GM18519 (cell line): Measurements from ENCODE around the gene FBXL16.
"Not testable (repeated sequence)": the region's sequence is repeated elsewhere in the genome, so short reads cannot be mapped to it uniquely, and the experiment has no call there.

Experiments used
- ATAC-seq: cut with Tn5 transposase; IDR thresholded peaks from one replicate; pipeline ENCODE4 v1.9.1; 2021; ENCODE audit warnings: mild to moderate bottlenecking, moderate library complexity; ENCODE audit not compliant: unreplicated experiment, low FRiP score

Gene FBXL16

DNA sequence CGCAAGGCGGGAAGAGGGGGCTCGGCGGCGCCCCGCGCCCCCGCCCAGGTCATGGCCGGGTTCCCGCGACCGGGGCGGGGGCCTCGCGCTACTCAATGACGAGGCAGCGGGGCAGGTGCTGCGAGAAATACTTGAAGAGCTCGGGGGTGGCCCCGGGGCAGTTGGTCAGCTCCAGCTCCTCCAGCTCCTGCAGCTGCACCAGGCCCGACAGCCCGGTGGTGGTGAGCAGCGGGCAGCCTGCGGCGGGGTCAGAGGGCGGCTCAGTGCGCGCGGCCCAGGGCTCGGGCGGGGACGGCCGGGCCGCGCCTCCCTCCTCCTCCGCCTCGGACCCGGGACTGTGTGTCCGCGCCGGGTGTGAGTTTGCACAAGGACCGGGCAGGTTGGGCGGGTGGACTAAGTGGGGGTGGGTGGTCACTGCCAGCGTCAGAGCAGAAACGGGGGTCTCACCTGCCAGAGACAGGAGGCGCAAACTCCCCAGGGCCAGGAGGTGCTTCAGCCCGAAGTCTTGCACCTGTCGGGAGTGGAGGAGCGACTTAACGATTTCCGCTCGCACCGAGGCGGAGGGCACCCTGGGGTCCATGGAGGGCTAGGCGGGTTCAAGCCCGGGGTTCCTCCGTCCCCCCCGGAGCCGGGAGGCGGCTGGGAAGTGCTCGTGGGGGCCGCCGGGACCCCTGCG, 11.3 kb downstream of the FBXL16 start:
- no peak for ATAC-seq

DNA sequence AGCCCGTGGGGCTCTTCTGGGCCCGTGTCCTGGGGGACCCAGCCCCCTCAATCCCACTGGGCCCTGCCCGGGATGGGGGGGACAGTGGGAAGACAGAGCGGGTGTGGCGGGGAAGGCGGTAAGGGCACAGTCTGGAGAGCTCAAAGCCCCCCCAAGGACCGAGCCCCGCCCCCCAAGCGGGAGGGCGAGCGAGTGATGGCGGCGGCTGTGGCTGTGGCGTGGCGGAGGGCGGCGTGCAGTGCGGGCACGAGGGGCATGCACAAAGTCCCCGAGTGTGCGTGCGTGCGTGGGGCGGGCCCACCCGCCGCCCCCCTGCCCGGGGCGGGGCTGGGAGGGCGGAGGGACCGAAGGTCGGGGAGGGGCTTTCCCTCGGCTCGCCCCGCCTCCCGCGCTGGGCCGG, 11.8 kb downstream of the FBXL16 start:
- ATAC-seq = no peak

DNA sequence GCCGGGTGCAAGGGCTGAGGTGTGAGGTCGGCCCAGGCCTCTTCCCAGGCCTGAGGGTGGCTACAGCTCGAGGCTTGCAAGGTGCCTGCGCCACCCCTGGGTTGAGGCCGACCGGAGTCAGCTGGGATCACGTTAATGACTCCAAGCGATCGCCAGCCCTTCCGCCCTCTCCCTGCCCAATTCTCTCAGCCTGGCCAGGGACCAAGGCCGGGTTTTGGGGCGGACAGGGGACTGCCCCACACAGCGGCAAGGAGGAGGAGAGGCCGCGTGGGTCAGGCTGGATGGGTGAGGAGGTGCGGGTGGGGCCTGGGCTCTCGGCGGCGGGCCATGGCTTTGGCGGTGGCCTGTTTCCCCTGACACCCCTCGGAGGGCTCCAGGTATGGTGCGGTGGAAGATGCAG, 12.2 kb downstream of the FBXL16 start:
- ATAC-seq = no peak

DNA sequence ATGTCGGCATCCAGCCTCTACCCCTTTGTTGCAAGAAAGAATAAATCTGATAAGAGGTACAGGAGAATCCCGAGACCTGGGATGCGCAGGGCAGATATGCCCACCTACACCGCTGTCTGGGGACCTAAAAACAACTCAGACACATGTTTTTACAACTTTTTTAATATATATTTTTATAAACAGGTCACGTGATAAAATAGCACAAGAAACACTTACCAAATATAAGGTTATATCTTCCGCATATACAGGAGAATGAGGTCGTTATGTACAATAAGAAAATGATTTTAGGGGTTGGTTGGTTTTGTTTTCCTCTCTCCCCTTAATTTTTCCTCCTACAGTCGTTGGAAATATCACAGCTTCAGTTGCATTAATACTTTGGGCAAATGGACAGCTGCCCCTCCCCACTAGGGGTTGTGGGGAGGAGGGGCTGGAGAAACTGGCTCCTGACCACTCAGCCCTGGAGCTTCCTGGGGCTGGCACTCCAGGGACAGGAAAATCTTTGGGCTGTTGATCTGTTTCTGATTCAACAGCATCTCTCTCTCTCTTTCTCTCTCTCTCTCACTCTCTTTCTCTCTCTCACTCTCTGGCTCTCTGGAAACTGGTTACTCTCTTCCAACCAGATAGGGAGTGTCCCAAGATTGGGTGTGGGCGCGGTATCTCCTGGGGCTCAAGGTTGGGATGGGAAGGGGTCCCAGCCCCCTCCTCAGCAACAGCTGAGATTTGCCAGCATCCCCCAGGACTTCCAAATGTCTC, 13.1 kb downstream of the FBXL16 start:
- no peak for ATAC-seq

DNA sequence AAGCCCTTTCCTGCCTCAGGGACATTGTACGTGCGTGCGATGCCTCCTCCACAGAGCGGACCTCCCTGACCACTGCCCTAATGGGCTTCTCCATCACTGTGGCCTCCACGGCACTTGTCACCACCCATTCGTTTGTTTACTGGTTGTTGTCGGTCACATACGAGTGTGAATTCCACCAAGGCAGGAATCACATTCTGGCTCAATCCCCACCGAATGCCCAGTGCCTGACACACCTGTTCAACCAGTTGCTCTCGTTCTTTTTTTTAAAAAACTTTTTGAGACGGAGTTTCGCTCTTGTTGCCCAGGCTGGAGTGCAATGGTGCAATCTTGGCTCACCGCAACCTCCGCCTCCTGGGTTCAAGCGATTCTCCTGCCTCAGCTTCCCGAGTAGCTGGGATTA, 14.4 kb downstream of the FBXL16 start:
- ATAC-seq = not testable (repeated sequence)

DNA sequence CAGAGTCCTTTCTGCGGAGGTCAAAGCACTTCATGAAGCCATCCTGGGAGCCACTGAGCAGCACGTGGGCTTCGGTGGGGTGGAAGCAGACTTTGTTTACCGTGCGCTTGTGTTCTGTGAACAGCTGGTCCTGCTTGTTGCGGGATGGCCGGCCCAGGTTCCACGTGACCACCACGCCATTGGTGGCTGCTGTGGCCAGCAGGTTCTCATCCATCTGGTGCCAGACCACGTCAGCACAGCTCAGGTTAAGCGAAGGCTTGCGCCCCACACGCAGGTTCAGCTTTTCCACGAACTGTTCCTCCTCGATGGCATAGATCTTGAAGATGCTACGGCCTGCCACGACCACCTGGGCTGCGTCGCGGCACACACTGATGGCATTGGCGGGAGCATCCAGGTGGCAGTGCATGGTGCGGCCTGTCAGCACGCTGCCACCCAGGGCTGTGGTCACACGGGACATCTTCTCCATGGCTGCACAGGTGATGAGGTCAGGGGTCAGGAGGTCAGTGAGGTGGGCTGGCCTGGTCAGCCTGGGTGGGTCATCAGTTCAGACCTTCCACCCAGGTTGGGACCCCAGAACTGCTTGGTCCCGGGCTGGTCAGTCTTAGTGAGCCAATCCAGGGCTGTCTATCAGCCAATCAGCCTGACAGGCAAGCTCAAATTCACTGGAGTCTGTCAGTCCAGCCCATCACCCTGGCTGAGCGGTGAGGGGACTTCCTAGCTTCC, 16.3 kb downstream of the FBXL16 start:
- no peak for ATAC-seq

DNA sequence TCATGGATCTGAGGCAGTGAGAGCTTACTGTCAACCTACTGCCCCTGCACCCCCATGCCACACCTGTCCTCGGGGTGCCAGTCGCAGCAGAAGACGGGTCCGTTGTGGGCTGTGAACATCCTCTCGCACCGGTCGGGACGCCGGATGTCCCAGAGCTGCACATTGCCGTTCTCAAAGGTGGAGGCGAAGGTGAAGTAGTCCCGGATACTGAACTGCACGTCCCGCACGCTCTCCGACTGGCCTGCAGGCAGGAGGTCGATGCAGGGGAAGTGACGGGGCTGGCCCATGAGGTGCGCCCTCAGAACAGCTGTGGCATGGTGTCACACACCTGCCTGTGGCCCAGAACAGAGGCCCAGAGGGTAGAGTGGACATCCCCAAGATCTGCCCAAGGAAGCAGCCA, 18.1 kb downstream of the FBXL16 start:
- no peak for ATAC-seq

DNA sequence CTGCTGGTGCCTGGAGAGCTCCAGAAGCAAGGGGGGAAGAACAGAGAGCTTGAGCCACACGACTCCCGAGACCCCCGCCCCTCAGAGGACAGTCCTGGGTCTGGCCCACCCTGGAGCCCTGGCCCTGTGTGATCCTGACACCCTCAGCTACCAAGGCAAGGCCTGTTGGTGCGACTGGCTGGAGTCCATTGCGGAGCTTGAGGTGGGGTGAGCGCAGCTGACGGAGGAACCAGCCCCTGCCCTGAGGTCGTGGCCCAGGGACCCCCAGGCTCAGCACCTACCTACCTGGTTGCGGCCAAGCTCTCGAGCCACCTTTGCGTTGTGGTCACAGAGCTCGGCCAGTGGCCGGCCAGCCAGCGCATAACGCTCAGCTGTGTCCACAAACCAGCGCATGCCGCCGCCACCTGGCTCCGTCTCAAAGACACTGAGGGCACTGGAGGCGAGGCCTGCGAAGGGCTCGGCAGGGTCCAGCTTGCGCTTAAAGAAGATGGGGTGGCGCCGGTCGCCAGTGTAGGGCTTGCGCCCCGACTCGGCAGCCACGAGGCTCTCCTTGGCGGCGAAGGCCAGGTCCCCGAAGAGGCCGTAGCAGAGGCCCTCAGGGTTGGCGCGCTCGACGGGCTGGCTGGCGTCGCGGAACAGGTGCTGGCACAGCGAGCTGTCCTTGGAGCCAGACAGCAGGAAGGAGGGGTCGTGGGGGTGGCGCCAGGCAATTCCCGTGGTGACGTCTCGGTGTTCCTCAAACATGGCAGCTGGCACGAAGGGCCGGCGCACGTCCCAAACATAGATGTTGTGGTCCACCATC, 18.9 kb downstream of the FBXL16 start:
- ATAC-seq = no peak

DNA sequence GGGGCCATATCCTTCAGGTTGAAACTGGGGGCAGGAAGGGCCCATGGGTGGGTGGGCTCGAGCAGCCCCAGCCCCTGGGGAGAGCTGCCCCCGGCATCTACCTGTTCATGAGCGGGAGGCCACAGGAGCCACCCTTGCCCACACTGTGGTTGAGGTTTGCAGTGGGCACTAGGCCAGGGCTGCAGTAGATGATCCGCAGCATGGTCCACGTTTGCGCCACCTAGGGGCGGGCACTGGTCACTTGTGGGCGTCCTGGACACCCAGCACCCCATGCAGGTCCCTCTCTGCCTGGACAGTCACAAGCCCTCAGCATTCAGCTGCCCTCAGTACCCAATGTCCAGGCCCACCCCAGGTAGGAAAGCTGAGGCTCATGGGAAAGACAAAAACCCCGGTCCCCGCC, 19.6 kb downstream of the FBXL16 start:
- no peak for ATAC-seq

DNA sequence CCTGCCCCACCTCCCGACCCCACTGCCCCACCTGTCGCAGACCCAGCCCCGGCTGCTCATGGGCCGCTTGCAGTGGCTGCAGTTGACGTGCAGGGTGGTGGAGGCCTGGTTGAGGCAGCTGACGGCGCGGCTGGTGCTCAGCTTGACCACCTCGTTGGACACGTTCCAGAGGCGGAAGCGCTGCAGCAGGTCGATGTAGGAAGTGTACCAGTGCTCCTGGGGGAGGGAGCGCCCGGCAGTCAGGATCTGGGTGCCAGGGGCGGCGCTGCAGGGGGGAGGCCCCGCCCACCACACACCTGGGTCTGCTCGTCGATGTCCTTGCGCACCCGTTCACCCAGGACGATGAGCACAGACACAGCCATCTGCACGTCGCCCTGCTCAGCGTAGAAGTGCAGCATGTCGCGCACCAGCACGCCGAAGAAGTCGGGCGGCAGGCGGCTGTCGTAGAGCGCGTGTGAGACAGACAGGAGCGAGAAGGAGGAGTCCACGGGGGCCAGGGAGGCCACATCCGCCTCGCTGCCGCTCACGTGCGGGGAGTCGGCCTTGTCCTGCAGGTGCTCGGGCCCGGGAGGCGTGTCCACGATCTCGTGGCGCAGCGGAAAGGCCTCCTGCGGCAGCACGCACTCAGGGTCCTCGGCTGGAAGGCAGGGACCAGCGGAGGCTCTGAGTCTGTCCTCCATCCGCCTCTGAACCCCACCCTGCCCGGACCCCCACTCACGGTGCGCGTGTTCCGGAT, 20.5 kb downstream of the FBXL16 start:
- no peak for ATAC-seq

DNA sequence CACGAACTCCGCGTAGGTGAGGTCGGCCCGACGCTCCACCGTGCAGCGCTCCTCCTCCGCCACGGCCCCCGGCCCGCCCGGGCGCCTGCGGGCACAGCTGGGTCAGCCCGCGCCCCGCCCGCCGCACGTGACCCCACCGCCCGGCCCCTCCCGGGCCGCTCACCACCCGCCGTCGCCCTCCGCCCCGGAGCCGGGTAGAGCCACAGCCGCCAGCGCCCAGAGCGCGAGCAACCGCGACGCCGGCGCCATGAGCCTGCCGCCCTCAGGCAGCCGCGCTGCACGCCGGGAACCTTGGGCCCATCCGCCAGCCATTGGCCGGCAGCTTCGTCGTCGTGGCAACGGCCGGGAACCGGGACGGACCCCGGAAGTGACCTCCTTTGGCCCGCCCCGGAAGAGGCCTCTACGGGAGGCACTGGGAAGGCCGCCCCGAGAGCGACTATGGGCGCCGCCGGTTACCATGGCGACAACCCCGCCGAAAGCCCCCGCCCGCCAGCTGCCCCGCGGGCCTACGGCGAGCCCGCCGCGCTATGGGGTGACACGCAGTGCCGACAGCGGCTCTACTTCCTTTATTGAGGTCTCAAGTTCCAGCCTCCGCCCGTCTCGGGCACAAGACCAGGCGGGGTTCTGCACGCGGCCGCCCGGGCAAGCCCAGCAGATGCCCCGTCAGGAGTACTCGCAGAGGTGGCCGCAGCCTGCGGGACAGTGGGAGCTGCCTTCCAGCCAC, 21.4 kb downstream of the FBXL16 start, which contains the start of gene JMJD8:
TSS of gene JMJD8 (minus strand) at position 264 of the 724 bp plus-strand sequence. CDS start at position 249, 15 bp downstream.
- ATAC-seq = peak; percentile 55

DNA sequence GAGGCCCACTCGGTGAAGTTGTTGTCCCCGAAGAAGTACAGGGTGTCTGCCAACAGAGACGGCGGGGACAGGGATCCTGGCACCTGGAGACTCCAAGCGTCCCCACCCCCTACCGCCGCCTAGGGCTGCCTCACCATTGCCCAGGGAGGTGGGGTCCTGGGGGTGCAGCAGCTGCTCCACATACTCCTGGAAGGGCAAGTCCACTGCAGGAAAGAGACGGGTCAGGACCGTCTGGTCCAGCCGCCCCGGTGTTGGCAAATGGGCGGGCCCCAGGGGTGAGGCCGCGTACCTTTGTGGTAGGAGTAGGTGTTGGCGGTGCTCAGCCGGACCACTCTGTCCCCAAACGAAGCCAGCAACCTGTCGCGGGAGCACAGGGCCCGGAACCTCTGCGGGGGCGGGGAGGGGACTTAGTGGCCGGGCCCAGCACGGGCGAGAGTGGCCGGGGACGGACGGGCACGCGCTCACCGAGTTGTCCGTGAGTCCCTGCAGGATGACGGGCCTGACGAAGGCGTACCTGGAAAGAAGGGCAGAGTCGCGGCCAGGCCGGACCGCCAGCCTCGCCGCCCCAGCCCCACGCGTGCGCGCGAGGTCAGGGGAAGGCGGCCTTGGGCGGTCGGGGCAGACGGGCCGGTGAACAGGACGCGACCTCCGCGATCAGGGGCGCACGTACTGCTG, 22.1 kb downstream of the FBXL16 start:
- no peak for ATAC-seq

DNA sequence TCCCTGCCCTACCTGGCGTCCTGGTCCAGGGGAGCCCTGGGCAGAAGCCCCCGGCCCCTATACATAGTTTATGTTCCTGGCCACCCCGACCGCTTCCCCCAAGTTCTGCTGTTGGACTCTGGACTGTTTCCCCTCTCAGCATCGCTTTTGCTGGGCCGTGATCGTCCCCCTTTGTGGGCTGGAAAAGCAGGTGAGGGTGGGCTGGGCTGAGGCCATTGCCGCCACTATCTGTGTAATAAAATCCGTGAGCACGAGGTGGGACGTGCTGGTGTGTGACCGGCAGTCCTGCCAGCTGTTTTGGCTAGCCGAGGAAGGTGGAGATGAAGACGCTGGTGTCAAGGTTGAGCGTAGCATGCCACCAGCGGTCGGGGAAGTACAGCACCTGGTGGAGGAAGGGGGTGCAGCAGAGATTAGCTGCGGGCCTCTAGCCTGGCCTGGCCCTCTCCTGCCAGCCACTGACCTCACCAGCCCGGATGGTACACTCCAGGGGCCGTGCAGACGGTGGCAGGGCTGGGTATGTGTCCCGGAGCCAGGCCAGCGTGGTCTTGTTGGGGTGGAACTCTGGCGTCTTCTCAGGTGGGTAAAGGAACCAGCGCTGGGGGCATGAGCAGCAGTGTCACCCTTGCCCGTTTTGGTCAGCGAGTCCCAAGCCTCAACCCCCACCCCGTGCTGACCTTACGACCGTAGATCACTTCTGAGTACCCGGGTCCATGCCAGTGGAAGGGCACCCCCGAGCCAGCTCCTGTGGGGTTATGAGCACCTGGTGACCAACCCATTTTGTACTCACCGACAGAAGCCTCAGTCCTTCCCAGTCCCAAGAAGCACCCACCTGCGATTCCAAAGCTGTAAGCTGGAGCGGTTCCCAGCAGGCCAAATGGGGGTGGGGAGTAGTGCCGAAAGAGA, 22.9 kb downstream of the FBXL16 start:
- no peak for ATAC-seq

DNA sequence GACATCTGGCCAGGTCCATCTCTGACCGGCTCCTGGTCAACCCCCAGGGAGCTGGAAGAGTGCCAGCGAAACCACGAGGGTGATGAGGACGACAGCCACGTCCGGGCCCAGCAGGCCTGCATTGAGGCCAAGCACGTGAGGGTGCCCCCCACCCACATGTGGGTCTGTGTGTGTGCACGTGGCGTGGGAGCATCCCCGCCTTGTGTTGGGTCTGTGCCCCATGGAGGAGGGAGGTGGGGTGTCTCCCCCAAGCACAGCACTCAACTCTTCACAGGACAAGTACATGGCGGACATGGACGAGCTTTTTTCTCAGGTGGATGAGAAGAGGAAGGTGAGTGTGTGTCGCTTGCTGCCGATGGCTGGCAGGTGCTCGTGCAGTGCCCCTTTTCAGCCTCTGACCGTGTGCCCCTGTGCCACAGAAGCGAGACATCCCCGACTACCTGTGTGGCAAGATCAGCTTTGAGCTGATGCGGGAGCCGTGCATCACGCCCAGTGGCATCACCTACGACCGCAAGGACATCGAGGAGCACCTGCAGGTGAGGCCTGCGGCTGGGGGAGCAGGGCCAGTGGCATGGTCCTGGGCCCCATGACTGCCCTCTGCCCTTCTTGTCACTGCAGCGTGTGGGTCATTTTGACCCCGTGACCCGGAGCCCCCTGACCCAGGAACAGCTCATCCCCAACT, 23.7 kb downstream of the FBXL16 start:
- ATAC-seq = no peak

DNA sequence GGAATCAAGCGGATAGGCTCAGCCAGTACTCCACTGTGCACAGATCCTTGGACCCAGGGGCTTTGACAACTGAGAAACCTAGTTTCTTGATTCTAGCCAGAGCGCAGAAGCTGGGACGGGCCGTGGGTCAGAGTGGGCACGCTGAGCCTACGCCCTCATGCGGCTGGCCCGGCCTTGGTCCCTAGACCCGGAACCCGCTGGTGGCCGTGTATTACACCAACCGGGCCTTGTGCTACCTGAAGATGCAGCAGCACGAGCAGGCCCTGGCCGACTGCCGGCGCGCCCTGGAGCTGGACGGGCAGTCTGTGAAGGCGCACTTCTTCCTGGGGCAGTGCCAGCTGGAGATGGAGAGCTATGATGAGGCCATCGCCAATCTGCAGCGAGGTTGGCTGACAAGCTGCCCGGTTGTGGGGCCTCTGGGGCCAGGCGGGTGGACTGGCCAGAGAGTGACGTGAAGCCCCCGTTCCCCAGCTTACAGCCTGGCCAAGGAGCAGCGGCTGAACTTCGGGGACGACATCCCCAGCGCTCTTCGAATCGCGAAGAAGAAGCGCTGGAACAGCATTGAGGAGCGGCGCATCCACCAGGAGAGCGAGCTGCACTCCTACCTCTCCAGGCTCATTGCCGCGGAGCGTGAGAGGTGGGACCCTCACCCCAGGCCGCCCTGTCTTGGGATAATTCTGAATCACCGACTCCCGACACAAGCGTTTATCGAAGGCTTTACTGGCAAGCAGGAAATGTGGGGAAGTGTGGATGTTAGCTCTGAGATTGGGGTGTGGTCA, 24.4 kb downstream of the FBXL16 start:
- ATAC-seq = no peak

DNA sequence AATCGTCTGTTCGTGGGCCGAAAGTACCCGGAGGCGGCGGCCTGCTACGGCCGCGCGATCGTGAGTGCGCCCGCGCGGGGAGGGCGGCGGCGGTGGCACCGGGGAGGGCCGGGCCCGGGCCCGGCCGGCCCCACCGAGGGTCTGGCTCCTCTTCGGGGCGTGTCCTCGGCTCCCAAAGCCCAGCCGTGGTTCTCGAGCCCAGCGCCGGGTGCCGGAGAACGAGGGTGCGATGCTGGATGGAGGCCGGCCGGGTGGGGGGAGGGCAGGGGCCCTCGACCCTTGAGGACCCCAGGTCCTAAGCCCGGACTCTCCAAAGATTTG, 25.0 kb downstream of the FBXL16 start:
- ATAC-seq = no peak
